SH-SY5Y (cell line): ENCODE data around the gene PIGC.

ENCODE experiments used
- GATA2 ChIP-seq: IDR thresholded peaks from 2 replicates; pipeline ENCODE4 v1.6.1; 2011; ENCODE audit warnings: mild to moderate bottlenecking, low read depth, low read length
- GATA3 ChIP-seq: IDR thresholded peaks from 2 replicates; pipeline ENCODE4 v1.6.1; 2011; ENCODE audit warnings: low read depth, mild to moderate bottlenecking, low read length, moderate library complexity

- TF ChIP-seq GATA3: no peak
- no peak for TF ChIP-seq GATA2
Measured at GRCh38 chr1:172448995-172449584, 5.2 kb upstream of the PIGC start.
